Fibroblast of skin of right quadriceps (primary cell): Measurements from ENCODE around the gene SETBP1.
A peak's percentile ranks its signal among the peaks of the same experiment; 100 is the strongest.

Source experiments
- DNase-seq: peaks from one replicate; pipeline ENCODE4 v3.0.0-alpha.2; 2013

Gene SETBP1

DNA sequence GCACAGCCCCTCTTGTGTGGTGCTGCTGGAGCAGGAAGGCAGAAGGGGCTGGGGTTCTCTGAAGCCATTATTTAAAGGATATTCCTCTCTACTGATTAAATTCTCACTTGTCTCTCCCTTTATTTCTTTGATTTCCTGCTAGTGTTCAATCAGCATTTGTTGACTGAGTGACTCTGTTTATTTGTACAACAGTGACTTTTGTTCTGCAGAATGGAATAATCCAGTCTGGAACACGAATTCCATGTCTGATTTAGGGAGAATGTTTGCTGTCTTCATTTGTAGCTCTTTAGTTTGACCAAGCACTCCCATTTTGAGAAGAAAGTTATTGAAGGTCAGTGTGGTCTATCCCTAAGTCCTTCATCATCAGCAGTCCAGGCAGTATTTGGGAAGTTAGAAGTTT is 141.2 kb downstream of the SETBP1 start:
- no peak for DNase-seq

DNA sequence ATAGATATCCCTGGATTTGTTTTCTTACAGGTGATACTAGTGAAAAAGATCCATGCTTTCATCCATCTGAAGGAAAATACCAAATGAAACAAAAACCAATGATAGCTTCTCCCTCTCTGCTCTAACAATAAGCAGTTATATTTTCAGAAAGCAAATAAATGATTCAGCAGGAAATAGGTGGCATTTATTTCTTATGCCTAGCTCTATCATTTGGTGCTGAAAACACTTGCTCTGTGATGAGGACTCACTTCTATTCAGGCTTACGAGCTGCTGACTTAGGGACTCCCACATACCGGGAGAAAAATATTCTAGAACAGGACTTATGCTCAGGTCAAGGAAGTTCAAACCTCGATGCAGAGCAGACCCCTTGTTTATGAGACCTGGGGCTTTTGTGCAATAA is 142.6 kb downstream of the SETBP1 start:
- DNase-seq: no peak

DNA sequence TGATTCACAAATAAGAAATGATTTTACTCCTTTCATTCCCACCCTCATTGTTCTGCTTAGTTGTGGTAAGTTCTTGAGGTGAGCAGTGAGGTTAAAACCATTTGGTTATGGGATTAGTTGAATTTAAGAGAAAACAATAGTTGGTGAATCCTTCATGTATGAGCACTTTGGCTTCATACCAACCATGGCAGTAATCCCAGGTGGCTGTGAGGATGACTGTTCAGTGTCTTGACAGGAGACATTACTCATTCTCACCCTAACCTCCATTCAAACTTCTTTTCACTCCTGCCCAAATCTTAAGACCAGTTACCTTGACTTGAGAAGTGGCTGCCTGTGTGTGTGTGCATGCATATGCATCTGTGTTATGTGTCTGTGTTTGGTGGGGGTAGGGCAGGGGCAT is 143.1 kb downstream of the SETBP1 start:
- DNase-seq: peak; percentile 74

DNA sequence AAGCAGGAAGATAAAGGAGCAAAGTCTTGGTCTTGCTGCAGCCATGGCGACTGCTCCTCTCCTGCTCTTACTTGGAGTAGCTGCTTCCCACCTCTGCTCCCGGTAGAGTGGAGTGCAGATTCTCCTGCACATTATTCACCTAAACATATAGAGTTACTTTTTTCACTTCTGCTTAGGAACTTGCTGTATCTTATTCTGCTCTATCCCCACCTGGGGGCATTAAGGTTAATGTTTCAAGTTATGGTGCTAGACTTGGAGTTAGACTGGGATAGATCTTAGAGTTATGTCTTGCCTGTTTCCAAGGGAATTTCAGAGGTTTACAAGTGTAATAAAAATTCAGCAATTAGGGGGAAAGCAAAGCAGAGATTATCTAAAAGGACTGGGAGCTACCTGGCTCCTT is 144.2 kb downstream of the SETBP1 start:
- no peak for DNase-seq

DNA sequence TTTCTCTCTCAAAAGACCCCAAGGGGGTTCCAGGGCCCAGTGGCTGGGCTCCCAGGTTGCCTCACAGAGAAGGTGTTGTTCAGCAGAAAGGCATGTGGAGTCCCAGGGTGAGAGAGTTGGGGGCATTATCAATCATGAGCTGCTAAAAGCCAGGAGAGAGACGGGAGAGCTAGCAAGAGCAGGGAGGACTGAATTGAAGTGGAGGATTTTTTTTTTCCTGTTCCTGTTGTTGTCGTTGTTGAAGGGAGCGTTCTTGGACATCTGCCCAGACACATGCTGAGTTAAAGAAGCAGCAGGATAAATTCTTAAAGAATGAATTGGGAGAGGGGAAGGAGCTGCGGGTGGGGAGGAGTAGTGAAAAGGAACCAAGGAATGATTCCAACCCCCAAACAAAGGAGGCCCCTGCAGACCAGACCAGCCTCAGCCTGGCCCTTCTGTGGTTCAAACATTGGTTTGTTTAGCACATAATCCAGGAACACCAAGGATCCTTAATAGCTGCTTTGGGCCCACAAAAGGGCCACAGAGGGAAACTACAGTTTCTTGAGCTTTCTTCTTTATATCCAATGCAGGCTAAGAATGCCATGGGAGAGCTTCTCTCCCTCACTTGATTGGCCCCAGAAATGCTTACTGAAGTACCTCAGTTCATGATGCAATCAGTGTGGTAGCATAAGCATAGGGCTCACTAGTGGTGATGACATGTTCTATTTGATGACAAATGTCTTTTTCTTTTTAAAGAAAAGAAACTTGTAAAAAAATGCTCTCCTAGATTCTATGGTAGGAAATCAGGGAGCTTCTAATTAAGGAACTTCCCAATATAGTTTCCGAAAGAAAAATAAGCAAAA is 146.0 kb downstream of the SETBP1 start:
- peak; percentile 99 for DNase-seq

DNA sequence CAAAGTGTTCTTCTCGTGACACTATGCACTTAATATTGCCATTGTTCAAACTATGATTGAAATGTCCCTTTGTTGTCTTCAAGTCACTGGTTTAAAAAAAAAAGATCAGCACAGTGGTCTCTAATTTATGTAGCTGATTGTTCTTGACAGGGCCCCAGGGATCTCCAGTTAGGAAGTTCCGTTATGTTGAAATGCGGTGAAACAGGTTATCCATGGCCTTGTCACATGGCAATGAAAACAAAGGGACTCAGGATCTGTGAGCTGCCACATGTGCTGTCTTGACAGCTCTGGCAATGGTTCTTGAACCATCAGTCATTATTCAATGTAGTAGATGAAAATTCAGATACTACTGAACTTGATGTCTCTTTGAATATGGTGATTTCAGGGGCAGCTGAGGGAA is 147.4 kb downstream of the SETBP1 start:
- no peak for DNase-seq

DNA sequence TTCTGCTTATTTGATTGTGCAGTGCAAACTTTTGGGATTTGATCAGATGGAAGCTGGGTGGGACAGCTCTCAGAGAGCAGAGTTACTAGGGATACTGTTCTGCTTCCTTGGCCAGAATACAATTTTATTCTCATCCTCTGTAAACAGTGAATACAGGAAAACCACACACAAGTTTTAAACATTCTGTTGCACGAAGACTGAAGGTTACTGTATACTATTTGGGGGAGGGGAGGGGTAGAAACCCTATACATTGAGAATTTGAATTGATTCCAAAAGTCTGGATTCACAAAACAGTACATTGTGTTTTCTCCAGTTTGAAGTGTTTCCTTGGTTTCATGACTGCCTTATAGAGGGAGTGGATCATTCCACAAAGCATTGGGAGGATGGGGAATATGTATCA is 149.9 kb downstream of the SETBP1 start:
- peak; percentile 89 for DNase-seq

DNA sequence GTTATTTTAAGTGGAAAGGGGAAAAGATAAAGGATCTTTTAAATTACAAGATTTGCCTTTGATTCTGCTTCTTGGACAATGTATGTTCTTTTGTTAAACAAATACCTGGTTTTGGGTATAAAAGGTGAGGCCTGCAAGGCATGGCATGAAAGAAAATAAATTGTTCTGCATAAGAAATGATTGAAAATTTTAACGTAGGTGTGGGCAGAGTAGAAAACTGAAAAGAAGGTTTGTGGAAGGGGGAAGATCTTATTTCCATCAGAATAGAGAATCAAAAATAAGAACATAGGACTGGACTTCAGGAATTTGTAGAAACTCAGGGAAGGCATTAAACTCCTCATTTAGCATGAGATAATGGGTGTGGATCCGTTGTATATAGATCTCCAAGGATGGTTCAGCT is 153.1 kb downstream of the SETBP1 start:
- no peak for DNase-seq

DNA sequence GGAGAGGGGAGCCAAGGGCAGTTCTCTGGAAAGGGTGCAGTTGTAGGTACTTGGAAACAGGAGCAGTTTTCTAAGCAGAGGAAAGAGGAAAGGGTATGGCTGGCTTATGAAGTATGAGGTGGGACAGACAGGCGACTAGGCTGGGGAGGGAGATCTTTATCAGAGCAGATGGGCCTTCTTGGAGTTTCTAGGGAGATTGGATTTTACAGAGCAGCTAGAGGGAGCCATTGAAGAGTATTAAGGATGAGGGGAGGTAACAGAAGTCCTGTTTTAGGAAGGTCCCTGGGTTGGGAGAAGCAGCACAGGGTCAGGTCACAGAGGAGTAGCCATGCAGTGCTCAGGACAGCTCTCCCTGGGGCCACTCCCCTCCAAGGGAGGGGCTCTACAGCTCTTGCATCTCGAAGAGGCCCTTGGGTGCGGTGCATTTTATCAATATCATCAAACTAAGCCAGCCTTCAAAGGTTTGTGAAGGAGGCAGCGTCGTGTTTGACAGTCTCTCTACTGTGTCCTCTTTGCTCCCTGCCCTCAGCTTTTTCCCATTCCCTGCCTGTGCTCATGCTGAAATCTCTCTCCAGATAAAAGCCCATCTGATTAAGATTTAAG is 154.3 kb downstream of the SETBP1 start:
- DNase-seq: no peak

DNA sequence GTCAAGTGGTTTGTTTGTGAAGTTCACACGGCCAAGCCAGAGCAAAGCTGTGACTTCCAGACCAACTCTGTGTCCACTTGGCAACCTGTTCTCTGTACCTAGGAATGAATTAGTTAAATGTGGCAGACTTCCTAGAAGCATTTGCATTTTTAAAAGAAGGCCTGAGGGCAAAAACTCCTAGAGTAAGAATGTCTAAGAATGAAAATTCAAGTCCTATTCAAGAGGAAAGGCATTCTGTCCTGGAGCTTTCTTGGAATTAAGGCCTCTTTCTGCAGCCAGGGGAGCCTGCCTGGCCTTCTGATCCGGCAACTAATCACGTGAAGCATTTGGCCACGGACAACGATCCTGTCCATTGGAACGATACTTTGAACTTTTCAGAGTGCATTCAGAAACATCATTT is 155.0 kb downstream of the SETBP1 start:
- no peak for DNase-seq

DNA sequence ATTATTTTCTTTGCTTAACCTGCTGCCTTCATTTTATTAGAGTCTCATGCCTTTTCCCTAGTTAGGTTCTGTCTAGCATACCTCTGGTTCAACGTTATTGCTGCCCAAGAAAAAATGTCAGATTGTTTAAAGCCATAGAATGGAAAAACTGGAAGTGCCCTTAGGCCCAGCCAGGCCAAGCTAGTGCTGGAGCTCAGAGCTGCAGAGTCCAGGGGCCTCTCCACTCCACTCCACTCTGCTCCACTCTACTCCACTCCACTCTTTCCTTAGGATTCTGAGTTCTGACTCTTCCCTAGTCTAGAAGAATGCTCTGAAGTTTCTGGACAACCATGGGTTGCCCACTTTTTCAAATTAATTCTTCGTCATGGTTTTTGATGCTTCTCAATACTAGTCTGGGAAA is 155.6 kb downstream of the SETBP1 start:
- no peak for DNase-seq

DNA sequence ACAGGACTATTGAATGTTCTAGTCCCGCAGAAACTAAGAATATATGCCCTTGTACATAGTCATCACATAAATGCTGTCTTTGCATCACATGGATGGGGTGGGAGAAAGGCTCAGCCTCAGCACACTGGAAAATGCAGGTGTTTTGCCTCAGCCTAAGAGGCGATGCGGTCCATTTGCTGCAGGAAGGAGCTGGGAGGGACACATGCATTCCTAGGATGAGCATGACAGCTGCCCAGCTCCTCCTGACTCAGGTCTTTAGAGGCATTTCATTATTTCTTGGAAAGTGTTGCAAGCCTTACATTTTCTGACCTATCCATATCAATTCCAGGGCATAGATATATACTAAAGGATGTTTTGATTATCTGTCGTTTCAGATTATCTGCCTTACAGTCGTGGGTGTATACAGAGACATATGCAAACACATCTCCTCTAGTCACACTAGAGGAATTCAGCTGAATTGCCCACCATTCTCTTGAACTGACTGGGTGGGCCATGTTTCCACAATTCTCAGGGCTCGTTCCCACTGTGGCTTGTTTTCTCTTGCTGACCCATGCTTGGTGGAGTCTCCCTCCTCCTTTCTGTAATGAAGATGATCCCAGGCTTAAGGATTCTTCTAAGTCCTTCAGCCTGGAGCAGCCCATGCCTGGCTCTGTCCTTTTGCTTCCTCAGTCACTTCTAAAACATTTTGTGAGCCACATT is 156.9 kb downstream of the SETBP1 start:
- peak; percentile 8 for DNase-seq

DNA sequence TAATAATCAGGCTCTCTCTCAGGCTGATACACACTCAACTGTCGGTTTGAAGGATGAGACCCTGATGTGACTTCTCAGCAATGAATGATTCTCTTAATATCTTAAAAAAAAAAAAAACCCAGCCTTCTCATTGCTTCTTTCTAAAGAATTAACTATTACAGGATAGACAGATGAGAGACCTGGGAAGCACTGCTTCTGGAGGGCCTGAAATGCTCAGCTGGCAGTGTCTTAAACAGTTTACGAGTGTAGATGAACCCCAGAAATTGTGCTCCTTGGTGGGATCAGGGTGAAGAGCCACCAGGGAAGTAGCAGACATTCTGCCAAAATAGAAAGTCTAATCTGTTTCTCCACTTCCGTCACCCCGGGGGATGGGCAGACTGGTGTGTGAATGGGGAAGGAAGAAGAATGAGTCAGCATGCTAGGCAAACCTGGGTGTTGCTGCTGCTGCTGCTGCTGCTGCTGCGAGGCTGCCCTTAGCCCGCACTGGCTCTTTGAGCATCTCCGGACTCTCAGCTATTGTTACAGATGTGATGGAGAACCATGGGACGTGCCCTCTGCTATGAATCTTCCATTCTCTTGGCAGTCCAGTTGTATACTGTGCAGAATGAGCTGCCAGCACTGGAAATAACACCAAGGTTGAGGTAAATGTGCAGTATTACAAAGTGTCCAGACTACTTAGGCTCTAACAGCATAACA is 158.4 kb downstream of the SETBP1 start:
- peak; percentile 71 for DNase-seq

DNA sequence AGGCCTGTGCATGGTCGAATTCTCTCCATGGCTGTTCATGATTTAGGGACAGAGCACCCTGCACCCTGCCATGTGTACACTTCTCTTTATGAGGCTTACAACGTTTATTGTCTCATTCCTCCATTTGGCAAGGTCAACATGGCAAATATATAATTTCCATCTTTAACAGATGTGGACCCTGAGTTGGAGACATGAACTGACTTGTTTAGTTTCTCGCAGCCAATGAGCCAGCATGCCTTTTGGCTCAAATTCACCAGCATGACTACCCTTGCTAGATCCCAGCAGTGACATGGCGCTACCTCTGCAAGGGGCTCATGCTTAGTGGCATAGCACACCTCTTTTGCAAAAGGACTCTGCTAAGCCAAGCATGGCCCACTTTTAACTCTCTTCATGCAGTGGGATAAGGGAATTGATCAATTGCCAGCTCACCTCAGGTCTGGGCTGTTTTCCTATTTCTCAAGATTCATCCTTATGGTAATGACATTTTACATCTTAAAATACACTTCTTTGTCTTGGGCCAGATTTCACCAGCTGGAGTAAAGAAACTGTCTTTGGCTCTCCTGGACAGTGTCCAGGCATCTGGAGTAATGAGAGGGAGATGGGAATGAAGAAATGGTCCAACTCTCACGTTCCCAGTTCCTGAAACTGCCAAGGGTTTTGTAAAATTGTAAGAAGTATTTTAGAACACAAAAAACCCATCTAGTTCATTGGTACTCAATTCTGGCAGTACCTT is 159.5 kb downstream of the SETBP1 start:
- peak; percentile 37 for DNase-seq

DNA sequence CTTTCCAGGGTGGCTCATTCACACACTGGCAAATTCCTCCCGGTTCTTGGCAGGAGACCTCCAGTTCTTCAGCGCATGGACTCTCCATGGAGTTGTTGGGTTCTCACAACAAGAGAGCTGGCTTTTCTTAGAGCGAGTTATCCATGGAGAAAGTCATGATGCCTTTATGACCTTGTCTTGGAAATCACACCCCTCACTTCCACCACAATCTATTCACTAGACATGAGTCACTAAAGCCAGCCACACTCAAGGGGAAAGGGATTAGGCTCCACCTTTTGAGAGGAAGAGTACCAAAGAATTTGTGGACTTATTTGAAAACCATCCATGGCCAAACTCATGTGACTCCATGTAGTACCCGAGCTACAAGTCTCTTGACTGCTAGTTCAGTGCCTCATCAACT is 160.5 kb downstream of the SETBP1 start:
- DNase-seq: peak; percentile 26

DNA sequence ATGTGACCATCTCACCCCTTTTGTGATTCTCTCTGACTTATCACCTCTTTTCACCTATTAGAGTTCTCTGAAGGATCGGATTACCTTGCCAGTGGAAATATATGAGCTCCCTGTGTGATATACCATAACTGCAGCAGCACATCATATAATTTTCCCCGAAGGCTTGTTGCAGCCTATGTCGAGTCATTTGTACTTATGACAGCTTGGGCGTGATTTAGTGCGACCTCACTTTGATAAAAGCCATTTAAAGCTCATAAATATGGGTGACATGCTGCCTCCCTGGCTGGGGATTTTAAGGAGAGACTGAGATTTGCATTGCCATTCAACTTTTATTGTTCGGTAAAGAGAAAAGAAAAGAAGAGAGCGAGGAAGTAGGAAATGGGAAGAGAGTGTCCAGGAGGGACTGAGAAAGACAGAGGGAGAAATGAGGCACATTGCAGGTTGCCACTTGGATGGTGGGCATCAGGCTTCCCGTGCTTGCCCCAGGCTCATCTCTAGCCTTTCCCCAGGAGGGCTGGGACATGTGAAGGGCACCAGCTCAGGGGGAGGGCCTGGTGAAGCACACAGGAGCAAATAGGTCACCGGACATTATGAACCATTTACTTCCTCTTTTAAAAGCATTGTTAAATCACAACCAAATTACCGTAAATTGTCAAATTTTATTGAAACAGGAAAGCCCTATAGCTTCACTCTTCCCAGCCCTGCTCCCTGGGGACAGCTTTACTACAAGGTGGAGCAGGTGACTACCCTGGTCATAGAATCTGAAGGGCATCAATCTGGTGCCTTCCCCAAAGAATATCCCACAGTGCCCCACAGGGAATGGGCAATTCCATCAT is 161.3 kb downstream of the SETBP1 start:
- no peak for DNase-seq

DNA sequence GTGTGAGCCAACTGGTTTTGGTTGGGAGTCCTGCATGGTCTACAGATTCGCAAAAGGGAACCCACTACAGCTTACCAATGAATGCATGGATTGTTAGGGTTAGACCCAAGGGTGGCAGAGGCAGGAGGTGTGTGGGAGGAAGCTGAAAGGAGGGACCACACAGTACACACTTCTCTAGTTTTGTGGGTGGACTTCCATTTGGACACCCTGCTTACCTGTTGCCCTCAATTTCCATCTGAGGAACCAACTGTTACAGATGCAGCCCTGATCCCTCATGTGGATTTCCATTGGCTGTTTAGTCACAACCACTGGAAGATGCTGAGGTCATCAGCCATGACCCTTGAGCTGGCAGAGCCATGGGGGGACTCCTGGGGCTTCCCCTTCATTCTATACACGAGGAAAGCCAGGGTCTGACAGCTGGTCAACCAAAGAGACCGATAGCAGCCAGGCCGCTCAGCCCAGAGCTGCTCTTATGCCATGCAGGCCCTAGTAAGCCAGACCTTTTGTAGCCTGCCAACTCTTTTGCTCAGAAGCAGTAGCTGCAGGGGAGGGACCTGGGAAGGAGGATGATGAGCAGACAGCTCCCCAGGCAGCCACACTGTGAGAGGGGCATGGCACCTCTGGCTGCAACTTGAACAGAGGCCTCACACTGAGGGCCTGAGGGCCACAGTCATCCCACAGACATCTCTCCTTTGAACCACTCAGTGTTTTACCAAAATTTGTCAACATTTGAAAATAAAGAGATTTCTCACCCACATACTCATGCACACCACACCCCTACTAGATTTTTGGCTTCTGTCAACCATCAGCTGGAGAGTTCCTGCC is 162.1 kb downstream of the SETBP1 start:
- DNase-seq: no peak

DNA sequence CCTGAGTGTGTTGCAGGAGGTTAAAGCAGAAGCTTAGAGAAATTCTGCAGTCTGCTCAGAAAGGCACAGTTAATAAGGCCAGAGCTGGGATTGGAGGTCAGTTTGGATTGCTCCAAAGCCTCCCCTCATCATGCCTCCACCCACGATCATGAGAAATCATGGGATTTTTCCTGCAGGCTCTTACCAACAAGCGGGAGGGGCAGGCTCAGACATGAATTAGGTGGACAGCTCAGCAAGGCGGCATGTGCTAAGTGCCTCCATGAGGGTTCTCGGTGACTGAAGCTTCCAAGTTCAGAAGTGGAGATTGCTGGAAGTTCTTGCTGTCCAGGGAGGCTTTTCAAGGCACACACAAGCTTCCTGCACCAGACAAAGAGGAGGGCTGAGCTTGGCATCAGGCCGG is 163.8 kb downstream of the SETBP1 start:
- DNase-seq: no peak

DNA sequence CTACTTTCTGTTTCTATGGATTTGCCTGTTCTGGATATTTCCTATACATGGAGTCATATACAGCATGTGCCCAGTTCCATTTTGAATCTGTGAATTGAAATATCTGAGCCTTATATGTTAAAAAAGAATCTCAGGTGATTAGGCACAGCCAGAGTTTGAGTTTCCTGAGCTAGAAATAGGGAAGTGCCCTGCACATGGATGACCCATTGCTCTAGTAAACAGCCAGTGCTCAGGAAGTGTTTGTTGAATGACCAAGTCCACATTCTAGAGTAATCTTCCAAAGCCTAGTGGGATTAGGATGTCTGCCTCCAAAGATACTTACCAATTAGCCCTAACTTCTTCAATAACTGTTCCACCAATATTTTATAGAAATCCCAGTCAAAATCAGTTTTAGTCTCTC is 165.8 kb downstream of the SETBP1 start:
- no peak for DNase-seq

DNA sequence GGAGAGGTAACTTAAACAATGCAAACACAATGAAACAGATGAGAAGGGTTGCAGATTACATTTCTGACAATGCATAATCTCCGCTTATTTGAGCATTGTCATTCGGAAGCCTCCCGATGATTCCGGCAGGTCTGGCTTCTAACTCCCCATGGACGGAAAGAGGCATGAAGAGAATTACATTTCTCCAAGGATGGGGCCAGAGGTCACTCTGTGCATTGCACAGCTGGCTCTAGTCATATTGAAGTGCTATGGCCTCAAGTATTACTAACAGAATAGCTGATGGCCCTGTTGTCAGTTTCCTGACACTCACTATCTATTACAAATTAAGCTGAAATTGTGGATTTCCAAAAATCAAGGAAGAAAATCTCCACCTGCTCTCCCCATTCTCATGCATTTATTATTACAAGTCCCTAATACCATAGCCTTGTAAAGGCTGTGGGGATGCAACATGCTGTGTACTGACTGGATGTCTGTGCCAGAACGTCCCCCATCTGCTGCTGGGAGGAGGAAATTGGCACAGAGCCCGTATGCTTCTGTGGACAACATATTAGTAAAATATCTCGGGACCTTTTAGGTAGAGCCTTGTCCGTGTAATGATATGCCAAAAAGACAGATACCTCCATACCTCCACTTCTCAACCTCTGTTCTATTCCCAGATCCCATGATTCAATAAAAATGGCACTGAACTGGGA is 168.1 kb downstream of the SETBP1 start:
- no peak for DNase-seq
